Breast epithelium (tissue), 3 donors: Measurements from ENCODE around the gene ATOSA.

Source experiments
- CTCF ChIP-seq, 3 donors: fragments of 450-650 bp; IDR thresholded peaks; one replicate each; pipeline ENCODE4 v1.5.1; 2016 to 2017; ENCODE audit warnings: antibody characterized with exemption in 3 of 3, mild to moderate bottlenecking in 3 of 3, moderate library complexity in 3 of 3
- POLR2A ChIP-seq: fragments of 450-650 bp; IDR thresholded peaks from one replicate; pipeline ENCODE4 v1.6.1; 2016; ENCODE audit warnings: antibody characterized with exemption, mild to moderate bottlenecking, moderate library complexity

GRCh38 chr15:52702390-52702789 lies 23.2 kb upstream of the ATOSA start:
- no peak for TF ChIP-seq CTCF (IDR thresholded peaks at IDR 0.05)
- TF ChIP-seq POLR2A, result no peak
